GM19452 (cell line): ENCODE data around the gene ERFL.
"Not testable (repeated sequence)": the region's sequence is repeated elsewhere in the genome, so short reads cannot be mapped to it uniquely, and the experiment has no call there.

Source experiments
- ATAC-seq: cut with Tn5 transposase; IDR thresholded peaks from one replicate; pipeline ENCODE4 v1.9.1; 2021; ENCODE audit not compliant: unreplicated experiment

Gene ERFL

GRCh38 chr19:41879670-41880328, 48.5 kb downstream of the ERFL start:
- ATAC-seq = no peak

- no peak for ATAC-seq
These were observed 49.2 kb downstream of the ERFL start for GRCh38 chr19:41879080-41879479.

DNA sequence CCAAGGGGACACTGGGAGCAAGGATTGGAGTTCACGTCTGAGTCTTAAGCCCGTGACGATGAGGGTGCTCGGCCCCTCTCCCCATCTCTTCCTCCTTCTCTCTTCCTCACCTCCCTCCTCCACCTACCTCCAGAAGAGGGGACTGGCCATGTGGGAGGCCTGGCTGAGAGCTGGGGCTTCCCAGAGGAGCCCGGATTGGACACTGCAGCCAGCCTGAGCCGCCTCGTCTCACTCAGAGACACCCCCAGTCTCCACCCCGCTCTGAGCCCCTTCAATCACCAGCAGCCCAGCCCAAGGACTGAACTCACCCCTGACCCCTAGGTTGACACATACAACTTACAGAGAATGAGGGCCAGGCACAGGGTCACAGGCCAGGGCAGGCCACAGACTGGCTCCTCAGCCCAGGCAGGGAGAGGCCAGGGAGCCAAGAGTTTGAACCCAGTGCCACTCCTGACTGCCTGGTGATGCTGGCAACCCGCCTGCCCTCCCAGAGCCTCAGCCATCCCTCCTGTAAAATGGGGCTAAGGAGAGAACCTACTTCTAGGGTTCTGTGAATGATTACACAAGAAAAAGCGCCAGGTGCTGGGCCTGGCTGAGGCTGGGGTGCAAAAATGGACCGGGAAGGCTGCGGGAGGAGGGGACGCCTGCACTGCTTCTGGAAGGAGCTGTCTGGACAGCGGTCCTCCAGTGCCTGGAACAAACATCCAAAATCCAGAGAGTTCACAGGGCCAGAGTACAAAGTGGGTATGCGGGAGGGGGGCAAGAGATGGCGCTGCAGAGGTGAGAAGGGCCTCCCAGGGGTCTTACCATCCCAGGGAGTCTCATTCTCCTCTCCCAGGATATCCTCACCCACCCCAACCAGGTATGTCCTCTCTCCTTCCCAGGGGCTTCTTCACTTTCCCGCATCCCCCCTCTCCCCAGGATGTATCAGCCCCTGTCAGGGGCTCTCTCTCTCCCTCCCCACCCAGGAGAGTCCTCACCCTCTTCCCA, 50.0 kb downstream of the ERFL start:
- no peak for ATAC-seq

DNA sequence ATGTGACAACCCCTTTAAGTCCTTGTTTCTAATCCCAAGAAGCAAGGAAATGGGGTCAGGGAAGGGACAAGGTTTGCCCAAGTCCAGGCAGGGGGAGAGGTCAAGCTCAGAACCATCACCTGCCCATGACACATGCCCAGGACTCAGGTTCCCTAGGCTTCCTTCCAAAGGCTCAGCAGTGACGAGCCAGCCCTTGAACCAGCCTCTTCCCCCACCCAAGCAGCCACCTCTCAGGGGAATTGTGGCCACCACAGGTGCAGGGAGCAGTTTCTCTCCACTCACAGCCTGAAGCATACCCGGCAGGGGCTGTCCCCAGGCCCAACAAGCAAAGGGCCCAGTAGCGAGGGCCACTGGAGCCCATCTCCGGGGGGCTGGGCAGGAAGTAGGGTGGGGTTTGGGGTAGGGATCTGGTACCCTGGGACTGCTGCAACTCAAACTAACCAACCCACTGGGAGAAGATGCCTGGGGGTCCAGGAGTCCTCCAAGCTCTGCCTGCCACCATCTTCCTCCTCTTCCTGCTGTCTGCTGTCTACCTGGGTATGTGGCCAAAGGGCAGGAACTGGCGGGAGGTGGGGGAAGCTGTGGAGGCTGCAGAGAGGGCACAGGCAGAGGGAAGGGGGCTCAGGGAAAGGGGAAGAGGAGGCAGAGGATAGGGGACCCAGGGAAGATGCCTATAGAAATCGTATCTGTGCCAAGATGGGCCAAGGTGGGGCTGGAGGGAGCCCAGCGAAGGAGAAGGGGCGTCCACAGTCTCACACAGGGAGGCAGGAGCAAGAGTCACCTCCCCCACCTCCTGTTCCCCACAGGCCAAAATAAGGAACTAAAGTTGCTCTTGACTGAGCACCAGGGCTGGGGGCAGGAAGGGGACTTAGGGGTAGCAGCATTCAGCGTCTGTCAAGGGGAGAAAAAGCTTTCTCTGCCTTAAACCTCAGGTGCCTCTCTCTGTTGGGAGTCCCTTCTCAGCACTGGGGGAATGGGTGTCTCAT, 51.1 kb downstream of the ERFL start, which contains the start of gene CD79A:
Gene CD79A, plus strand, starts transcription at position 433 of the 986 bp plus-strand sequence. Its CDS starts 26 bp downstream, at position 459.
- peak; percentile 59 for ATAC-seq

- not testable (repeated sequence) for ATAC-seq
These were observed 52.3 kb downstream of the ERFL start for GRCh38 chr19:41875973-41876372.

- ATAC-seq = no peak
These were observed 55.2 kb downstream of the ERFL start for GRCh38 chr19:41872775-41873647.

GRCh38 chr19:41872384-41872774, 55.9 kb downstream of the ERFL start:
- no peak for ATAC-seq

GRCh38 chr19:41871573-41872383, 56.5 kb downstream of the ERFL start:
- peak; percentile 46 for ATAC-seq

- ATAC-seq = no peak
These were observed 57.8 kb downstream of the ERFL start for GRCh38 chr19:41870401-41870873.

- no peak for ATAC-seq
These were observed 58.8 kb downstream of the ERFL start for GRCh38 chr19:41869374-41869955.

DNA sequence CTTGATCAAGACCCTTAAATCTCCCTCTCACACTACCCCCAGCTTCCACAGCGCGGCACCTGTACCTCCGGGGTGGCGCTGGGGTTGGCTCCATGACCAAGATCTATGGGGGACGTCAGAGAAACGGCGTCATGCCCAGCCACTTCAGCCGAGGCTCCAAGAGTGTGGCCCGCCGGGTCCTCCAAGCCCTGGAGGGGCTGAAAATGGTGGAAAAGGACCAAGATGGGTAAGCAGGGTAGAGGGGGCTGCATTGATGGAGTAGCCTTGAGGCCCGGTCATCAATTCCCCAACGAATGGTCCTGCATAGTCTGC, 59.3 kb downstream of the ERFL start:
- ATAC-seq = no peak

GRCh38 chr19:41868120-41868988, 59.9 kb downstream of the ERFL start:
- ATAC-seq = no peak

GRCh38 chr19:41866284-41866683, 62.0 kb downstream of the ERFL start:
- ATAC-seq = no peak

DNA sequence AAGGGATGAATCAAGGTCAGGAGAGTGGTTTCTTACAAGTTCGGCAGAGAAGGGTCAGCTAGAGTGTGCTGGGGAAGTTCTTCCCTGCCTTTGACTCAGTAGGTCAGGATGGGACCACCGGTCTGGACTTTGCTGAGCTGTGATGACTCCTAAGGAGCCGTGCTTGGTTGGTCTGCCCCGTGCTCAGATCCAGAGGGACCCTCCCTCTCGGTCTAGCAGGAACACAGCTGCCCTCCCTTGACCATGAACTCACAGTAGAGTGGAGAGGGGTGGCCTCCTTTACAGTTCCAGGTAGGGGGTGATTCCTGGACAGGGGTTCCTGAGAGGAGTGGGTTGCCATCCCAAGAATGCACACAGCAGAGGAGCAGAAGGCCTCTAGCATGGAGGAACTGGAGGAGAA, 63.9 kb downstream of the ERFL start:
- ATAC-seq = no peak

DNA sequence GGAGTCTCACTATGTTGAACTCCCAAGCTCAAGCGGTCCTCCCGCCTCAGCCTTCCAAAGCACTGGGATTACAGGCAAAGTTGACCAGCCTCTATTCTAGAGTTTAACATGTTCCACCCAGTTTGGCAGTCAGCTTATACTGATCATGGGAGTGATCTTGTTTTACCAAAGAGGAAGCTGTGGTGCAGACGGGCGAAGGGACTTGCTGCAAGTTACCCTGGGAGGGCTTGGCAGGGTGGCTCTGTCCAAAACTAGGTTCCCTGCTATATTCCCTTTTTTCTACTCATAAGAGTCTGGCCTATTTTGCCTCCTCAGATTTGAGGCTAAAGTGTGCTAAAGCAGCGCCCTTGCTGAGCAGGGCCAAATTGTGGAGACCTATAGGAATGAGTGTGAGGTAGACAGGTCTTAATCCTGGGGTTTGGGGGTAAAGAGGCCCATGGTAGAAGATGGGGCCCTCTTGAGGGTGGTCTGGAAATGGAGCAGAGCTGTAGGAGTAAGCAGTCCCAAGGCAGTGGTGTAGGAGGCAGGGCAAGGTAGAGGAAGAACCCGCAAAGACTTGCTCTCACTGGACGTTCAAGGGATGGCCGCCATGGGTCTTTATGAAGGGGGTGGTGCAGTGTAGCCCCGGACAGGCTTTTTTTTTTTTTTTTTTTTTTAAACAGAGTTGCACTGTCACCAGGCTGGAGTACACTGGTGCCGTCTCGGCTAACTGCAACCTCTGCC, 64.9 kb downstream of the ERFL start:
- no peak for ATAC-seq

DNA sequence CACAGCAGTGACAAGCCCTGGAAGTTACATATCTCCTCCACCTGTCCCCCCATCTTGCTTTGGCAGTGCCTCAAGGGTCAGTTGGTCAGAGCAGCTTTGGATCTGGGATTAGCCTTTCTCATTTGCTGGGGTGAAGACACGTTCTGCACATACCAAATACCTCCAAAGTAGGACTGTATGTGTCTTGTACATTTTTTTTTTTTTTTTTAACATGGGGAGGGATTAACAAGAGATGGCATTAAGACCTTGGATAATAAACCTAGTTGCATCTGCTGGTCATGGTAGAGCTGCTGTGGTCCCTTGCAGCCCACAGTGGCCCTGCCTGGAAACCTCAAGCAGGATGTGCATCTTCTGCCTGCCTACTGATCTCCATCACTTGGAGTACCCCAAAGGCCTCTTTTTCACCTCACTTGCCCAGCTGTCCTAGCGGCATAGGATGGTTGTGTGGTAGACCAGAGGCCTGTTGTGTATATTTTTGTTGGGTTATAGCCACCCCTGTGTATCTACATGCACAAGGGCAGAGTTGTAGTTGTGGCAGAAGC, 65.7 kb downstream of the ERFL start:
- no peak for ATAC-seq

GRCh38 chr19:41861846-41862245, 66.4 kb downstream of the ERFL start:
- no peak for ATAC-seq
